ENCODE results near the gene KCNS3.
A peak's percentile ranks its signal among the peaks of the same experiment; 100 is the strongest.

The KCNS3 gene, protein sequence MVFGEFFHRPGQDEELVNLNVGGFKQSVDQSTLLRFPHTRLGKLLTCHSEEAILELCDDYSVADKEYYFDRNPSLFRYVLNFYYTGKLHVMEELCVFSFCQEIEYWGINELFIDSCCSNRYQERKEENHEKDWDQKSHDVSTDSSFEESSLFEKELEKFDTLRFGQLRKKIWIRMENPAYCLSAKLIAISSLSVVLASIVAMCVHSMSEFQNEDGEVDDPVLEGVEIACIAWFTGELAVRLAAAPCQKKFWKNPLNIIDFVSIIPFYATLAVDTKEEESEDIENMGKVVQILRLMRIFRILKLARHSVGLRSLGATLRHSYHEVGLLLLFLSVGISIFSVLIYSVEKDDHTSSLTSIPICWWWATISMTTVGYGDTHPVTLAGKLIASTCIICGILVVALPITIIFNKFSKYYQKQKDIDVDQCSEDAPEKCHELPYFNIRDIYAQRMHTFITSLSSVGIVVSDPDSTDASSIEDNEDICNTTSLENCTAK

DNA sequence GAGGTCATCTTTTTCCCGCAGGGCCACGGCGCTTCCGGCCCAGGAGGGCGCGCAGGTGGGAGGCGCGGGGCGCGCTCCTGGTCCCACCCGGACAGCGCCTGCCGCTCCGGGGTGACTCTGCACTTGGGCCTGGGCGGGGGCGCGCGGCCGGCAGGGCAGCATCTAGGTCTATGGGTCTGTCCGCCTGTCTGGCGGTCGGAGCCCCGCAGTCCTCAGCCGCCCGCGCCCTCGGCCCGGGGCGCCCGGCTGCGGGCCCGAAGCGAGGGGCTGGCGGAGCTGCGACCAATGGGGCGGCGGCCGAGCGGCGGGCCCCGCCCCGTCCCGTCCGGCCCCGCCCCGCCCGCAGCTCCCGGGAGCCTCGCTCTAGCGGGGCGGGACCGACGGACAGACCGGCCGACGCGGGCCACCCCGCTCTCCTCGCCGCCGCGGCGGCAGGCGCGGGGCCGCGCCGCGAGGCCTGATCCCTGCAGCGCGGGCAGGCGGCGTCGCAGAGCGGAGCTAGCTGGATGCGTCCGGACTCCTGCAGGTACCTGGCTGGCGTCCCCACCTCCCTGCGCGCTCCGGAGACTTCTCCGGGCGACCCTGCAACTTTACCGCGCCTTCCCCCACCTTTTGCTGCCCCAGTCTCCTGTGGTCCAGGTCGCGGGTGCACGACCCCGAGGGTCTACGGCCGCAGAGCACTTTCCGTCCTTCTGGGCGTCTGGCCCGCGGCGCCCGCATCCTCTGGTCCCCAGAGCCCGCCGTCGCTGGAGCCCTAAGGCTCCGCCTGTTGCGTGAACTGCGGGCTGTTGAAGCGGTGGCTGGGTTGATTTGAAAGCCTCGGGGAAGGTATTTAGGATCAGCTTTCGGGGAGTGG, at the start of gene KCNS3:
KCNS3 (plus strand) TSS at position 387 of the 856 bp plus-strand sequence. CDS start 52,342 bp downstream, outside the sequence.
- H3K9ac ChIP-seq (ENCODE audit: low read length) = peak within 1 kb of the TSS; percentile 13
- H3K36me3 ChIP-seq (ENCODE audit: control insufficient read depth, insufficient read depth, low read length) = no peaks in the 10 kb centered on the region
- H3K4me1 ChIP-seq (ENCODE audit: control insufficient read depth, insufficient read depth, low read length) = peaks cover 8% of the 10 kb centered on the region
- peak within 1 kb of the TSS; percentile 46 for H3K4me3 ChIP-seq (ENCODE audit: low read length)
- peaks cover 38% of the 10 kb centered on the region for H3K27me3 ChIP-seq (ENCODE audit: control insufficient read depth, insufficient read depth, low read length)
- H3K9me3 ChIP-seq (ENCODE audit: control insufficient read depth, low read length) = no peaks in the 10 kb centered on the region

DNA sequence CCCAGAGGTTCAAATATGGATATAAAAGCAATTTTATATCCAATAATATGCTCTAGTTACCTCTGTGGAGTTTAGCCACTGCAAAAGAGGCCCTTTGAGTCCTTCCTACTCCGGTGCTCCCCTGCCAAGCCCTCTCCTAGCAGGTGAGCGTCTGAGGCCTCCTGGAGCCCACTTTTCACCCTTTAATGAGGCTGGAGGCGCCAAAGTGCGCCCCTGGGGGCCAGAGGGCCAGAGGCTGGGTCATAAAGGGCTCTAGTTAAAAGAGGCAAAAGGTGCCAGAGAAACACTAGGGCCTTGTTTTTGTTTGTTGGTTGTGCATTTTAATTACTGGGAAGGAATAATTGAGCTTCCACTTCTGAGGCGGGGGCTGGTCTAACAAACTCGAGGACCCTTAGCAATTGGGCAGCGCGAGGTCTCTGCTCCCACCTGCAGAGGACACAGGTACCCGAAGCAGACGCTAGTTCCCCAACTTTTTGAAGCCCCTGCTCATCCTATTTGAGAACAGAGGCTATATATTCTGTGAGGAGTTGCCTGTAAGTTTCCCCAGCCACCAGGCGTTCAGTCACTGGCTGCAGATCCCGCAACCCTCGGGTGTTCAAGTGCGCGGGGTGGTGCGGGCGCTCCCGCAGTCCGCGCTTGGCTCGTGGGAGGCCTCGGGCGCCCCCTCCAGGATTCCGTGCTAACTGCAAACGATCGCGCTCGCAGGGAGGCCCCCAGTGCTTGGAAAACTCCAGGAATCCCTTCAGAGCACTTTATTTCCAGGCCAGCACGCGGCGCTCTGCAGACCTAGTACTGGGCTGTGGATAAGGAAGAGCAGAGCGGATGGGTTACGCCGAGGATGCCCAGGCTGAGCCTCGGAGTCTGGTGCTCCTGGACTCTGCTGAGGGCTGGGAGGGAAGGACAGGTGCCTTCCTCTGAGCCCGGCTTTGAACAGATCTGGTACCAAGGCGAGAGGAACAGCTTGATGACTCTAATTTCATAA, 48.1 kb upstream of the KCNS3 start:
- Histone ChIP-seq H3K9me3 (ENCODE audit: control insufficient read depth, low read length) (no peaks in the 10 kb centered on the region), H3K4me1 (ENCODE audit: control insufficient read depth, insufficient read depth, low read length) (peaks cover 13% of the 10 kb centered on the region), H3K36me3 (ENCODE audit: control insufficient read depth, insufficient read depth, low read length) (no peaks in the 10 kb centered on the region), H3K27me3 (ENCODE audit: control insufficient read depth, insufficient read depth, low read length) (peaks cover 16% of the 10 kb centered on the region), H3K9ac (ENCODE audit: low read length) (no peak overlapping the region), H3K4me3 (ENCODE audit: low read length) (no peak overlapping the region)

DNA sequence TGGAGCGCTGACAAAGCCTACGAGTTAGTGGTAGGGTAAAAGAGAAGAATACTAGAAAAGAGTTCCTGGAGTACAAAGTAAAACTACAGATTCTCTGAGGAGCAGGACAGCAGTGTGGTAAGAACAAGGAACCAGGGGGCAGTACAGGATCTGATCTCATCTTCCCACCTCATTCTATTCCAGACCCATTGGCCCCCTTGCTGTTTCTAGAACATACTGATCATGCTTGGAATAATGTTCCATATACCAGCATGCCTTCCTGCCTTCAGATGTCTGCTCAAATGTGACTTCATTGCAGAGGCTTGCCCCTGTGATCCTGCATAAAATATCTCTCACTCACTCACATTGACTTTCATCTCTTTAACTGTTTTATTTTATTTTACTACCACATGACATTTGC, 43.0 kb upstream of the KCNS3 start:
- H3K36me3 ChIP-seq (ENCODE audit: control insufficient read depth, insufficient read depth, low read length) = no peaks in the 10 kb centered on the region
- no peak overlapping the region for H3K4me3 ChIP-seq (ENCODE audit: low read length)
- no peaks in the 10 kb centered on the region for H3K9me3 ChIP-seq (ENCODE audit: control insufficient read depth, low read length)
- H3K4me1 ChIP-seq (ENCODE audit: control insufficient read depth, insufficient read depth, low read length) = peaks cover 6% of the 10 kb centered on the region
- peaks cover 7% of the 10 kb centered on the region for H3K27me3 ChIP-seq (ENCODE audit: control insufficient read depth, insufficient read depth, low read length)
- no peak overlapping the region for H3K9ac ChIP-seq (ENCODE audit: low read length)

DNA sequence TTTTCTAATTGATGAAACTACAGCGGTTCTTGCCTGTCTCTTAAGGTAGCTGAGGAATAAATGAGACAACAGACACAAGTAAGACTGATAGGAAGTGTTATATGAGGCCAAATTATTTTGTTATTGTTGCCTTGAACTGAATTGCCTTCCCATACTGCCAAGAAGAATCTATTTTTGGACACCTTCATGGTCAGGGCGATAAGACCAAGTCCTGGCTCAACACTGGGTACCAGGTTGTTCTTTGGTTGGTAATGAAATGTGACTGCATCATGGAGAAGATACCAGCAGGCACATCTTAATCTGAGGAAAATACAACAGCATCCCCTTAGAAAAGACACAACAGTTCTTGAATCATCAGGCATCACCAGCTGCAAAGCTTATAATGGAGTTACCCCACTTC, 38.5 kb upstream of the KCNS3 start:
- no peaks in the 10 kb centered on the region for H3K4me1 ChIP-seq (ENCODE audit: control insufficient read depth, insufficient read depth, low read length)
- H3K9me3 ChIP-seq (ENCODE audit: control insufficient read depth, low read length) = no peaks in the 10 kb centered on the region
- H3K36me3 ChIP-seq (ENCODE audit: control insufficient read depth, insufficient read depth, low read length) = no peaks in the 10 kb centered on the region
- H3K27me3 ChIP-seq (ENCODE audit: control insufficient read depth, insufficient read depth, low read length) = no peaks in the 10 kb centered on the region
- no peak overlapping the region for H3K9ac ChIP-seq (ENCODE audit: low read length)
- no peak overlapping the region for H3K4me3 ChIP-seq (ENCODE audit: low read length)

DNA sequence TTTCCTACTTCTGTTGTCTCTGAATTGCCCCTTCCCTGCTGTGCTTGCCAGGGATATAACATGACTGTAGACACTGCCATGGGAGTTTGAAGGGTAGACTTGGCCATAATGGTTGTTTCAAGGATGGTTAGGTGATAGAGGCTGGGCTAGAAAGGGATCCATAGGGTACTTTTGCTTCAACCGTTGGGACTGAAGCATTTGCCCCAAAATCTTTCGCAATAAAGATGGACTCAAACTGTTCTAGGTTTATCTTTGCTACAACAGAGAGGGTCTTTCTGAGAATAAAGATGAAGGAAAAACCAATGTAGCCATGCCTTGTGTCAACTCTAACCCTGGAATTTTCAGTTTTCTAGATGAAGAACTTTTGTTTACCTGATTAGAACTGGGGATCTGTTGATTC, 35.0 kb upstream of the KCNS3 start:
- no peak overlapping the region for H3K9ac ChIP-seq (ENCODE audit: low read length)
- no peaks in the 10 kb centered on the region for H3K27me3 ChIP-seq (ENCODE audit: control insufficient read depth, insufficient read depth, low read length)
- H3K36me3 ChIP-seq (ENCODE audit: control insufficient read depth, insufficient read depth, low read length) = no peaks in the 10 kb centered on the region
- no peaks in the 10 kb centered on the region for H3K9me3 ChIP-seq (ENCODE audit: control insufficient read depth, low read length)
- H3K4me3 ChIP-seq (ENCODE audit: low read length) = no peak overlapping the region
- no peaks in the 10 kb centered on the region for H3K4me1 ChIP-seq (ENCODE audit: control insufficient read depth, insufficient read depth, low read length)

DNA sequence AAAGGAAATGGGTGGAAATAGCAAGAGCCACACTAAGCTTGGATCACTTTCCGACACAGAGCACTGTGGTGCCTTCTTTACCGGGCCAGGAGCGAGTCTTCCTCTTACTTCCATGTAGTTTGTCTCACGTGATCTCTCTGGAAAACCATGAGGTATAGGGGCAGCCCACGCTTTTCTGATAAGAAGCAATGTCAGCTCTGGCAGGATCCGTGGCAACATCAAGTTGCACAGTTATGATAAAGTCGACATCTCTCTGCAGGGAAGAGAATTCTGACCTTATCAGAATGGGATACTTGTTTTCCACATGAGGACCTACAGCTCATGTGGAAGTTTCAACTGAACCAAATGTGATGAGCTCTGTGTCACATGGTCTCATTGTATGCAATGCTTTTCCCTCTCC, 32.7 kb upstream of the KCNS3 start:
- no peaks in the 10 kb centered on the region for H3K4me1 ChIP-seq (ENCODE audit: control insufficient read depth, insufficient read depth, low read length)
- no peak overlapping the region for H3K9ac ChIP-seq (ENCODE audit: low read length)
- no peak overlapping the region for H3K4me3 ChIP-seq (ENCODE audit: low read length)
- no peaks in the 10 kb centered on the region for H3K9me3 ChIP-seq (ENCODE audit: control insufficient read depth, low read length)
- no peaks in the 10 kb centered on the region for H3K27me3 ChIP-seq (ENCODE audit: control insufficient read depth, insufficient read depth, low read length)
- no peaks in the 10 kb centered on the region for H3K36me3 ChIP-seq (ENCODE audit: control insufficient read depth, insufficient read depth, low read length)

DNA sequence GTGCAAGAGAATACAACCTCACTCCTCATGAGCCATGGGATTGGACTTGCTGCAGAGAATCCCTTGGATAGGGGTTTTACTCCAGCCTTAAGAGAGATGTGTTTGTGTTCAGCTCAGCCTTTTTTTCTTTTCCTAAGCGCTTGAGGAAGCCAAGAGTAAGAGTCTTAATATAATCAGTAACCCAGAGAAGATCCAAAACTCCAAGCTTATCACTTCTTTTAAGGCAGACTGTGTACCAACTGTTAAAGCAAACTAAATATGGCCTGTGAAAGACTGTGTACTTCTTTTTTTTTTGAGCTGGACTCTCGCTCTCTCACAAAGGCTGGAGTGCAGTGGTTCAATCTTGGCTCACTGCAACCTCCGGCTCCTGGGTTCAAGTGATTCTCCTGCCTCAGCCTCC, 31.8 kb upstream of the KCNS3 start:
- Histone ChIP-seq H3K9ac (ENCODE audit: low read length) (no peak overlapping the region), H3K36me3 (ENCODE audit: control insufficient read depth, insufficient read depth, low read length) (no peaks in the 10 kb centered on the region), H3K4me3 (ENCODE audit: low read length) (no peak overlapping the region), H3K9me3 (ENCODE audit: control insufficient read depth, low read length) (no peaks in the 10 kb centered on the region), H3K4me1 (ENCODE audit: control insufficient read depth, insufficient read depth, low read length) (no peaks in the 10 kb centered on the region), H3K27me3 (ENCODE audit: control insufficient read depth, insufficient read depth, low read length) (no peaks in the 10 kb centered on the region)

DNA sequence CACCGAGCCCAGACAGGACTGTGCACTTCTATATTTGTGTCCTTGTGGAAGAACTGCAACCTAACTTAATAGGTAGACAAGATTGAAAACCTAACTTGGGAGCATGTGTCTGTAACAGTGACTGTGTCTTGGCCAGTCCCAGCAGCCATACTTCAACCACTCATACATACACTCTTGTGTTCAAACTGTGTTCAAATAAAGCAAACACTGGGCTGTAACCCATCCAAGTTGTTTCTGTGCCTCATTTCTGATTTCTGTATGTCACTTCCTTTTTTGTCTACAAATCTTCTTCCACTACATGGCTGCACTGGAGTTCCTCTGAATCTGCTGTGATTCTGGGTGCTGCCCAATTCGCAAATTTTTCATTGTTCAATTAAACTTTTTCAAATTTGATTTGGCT, 31.2 kb upstream of the KCNS3 start:
- H3K9me3 ChIP-seq (ENCODE audit: control insufficient read depth, low read length) = no peaks in the 10 kb centered on the region
- no peaks in the 10 kb centered on the region for H3K4me1 ChIP-seq (ENCODE audit: control insufficient read depth, insufficient read depth, low read length)
- H3K36me3 ChIP-seq (ENCODE audit: control insufficient read depth, insufficient read depth, low read length) = no peaks in the 10 kb centered on the region
- no peaks in the 10 kb centered on the region for H3K27me3 ChIP-seq (ENCODE audit: control insufficient read depth, insufficient read depth, low read length)
- no peak overlapping the region for H3K4me3 ChIP-seq (ENCODE audit: low read length)
- no peak overlapping the region for H3K9ac ChIP-seq (ENCODE audit: low read length)

DNA sequence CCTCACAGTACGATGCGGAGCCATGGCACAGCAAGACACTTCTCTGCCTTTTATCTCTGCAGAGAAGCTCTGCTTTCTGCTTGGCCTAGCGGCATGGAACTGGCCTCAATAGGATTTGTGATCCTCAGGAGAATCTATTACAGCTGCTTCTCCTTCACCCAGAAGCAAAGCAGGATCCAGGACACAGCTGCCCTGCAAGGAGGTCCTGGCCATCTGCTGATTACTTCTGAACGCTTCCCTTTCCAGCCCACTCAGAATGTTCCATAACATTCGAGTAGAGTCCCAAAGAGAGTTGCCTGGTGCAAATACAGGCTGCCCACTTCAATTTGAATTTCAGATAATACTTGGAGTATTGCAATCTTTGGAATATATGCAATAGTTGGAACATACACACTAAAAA, 29.2 kb upstream of the KCNS3 start:
- H3K36me3 ChIP-seq (ENCODE audit: control insufficient read depth, insufficient read depth, low read length) = no peaks in the 10 kb centered on the region
- no peaks in the 10 kb centered on the region for H3K4me1 ChIP-seq (ENCODE audit: control insufficient read depth, insufficient read depth, low read length)
- no peak overlapping the region for H3K9ac ChIP-seq (ENCODE audit: low read length)
- no peak overlapping the region for H3K4me3 ChIP-seq (ENCODE audit: low read length)
- no peaks in the 10 kb centered on the region for H3K9me3 ChIP-seq (ENCODE audit: control insufficient read depth, low read length)
- no peaks in the 10 kb centered on the region for H3K27me3 ChIP-seq (ENCODE audit: control insufficient read depth, insufficient read depth, low read length)

DNA sequence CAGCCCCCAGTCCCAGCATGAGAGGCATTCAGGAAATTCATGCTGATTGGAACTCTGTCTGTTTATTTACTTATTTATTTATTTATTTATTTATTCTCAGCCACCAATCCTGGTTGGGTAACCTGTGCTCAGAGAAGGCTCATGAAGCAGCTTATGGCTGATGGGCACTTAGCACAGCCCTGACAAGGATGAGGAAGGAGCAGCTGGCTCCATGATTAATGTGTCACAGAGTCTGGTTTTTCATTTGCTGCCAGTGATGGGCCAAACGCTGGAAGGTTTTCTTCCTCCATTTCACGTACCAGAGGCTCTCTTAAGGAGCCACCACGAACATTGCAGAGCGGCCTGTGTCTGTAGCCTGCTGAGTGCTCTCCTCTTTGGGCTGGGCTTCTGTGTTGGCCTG, 28.3 kb upstream of the KCNS3 start:
- H3K27me3 ChIP-seq (ENCODE audit: control insufficient read depth, insufficient read depth, low read length) = no peaks in the 10 kb centered on the region
- no peaks in the 10 kb centered on the region for H3K36me3 ChIP-seq (ENCODE audit: control insufficient read depth, insufficient read depth, low read length)
- H3K4me1 ChIP-seq (ENCODE audit: control insufficient read depth, insufficient read depth, low read length) = no peaks in the 10 kb centered on the region
- no peak overlapping the region for H3K9ac ChIP-seq (ENCODE audit: low read length)
- no peaks in the 10 kb centered on the region for H3K9me3 ChIP-seq (ENCODE audit: control insufficient read depth, low read length)
- no peak overlapping the region for H3K4me3 ChIP-seq (ENCODE audit: low read length)

DNA sequence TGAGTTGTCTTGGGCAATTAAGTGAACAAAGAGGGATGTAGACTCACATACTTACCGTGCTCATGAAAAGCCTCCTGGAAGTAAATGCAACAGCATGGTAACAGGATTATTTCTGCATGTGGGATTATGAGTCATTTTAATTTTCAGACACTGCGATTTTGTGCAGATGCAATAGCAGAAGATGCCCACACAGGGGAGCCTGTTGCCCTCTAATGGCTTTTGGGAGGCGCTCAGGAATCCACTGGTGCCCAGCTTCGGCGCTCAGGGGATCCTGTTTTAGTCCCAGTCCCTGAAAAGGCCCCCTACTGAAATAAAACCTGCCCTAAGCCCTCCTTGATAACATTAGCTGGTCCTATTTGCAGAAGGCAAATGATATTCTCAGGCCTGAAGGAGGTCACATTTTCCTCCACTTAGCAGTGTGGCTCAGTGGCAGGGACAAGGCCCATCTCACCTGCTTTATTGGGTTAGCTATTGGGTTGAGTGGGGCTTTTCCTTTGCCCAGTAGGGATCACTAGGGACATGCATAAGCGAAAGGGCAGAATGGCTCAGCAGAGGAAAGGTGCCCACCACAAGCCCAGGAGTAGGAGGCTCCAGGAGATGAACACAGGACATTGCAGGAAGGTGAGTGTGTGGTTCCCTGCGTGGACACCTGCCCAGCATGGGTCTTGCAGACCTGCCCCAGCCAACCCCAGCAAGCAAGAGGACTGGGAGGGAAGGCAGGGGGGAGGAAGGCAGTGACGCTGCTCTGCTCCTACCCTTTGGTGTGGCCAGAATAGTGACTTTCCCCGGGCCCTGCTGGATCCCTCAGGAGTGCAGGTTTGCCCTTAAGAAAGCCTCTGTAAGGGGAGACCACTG, 26.5 kb upstream of the KCNS3 start:
- H3K36me3 ChIP-seq (ENCODE audit: control insufficient read depth, insufficient read depth, low read length) = no peaks in the 10 kb centered on the region
- no peaks in the 10 kb centered on the region for H3K9me3 ChIP-seq (ENCODE audit: control insufficient read depth, low read length)
- no peaks in the 10 kb centered on the region for H3K27me3 ChIP-seq (ENCODE audit: control insufficient read depth, insufficient read depth, low read length)
- H3K9ac ChIP-seq (ENCODE audit: low read length) = no peak overlapping the region
- H3K4me3 ChIP-seq (ENCODE audit: low read length) = no peak overlapping the region
- no peaks in the 10 kb centered on the region for H3K4me1 ChIP-seq (ENCODE audit: control insufficient read depth, insufficient read depth, low read length)

Measured in mucosa of stomach (tissue), 1 donor.